Activated T-cell treated with anti-CD3 and anti-CD28 coated beads, Interleukin-2, amount 50 U/mL, for 4 hours (primary cell): Measurements from ENCODE around the gene CAMK2N1. TPM values are rescaled to one million over a fixed set of nuclear protein-coding genes. Genes with fewer than 3 reads are reported as not detected.

Experiments
- ATAC-seq, 2 donors: fragments of 200-7000 bp; cut with Tn5 transposase; one replicate each; pipeline ENCODE4 v1.10.0; 2021
- DNase-seq: peaks from one replicate; pipeline ENCODE4 v3.0.0-alpha.2; 2020
- H3K27me3 Mint-ChIP-seq: one replicate; pipeline ENCODE4 v1.8.0; 2021; ENCODE audit warnings: low read depth, mixed read lengths
- H3K36me3 Mint-ChIP-seq: one replicate; pipeline ENCODE4 v1.8.0; 2022; ENCODE audit warnings: mixed read lengths; ENCODE audit not compliant: insufficient read depth
- H3K4me1 Mint-ChIP-seq: one replicate; pipeline ENCODE4 v1.8.0; 2021; ENCODE audit warnings: low read depth, mixed read lengths
- H3K4me3 Mint-ChIP-seq: one replicate; pipeline ENCODE4 v1.8.0; 2021; ENCODE audit warnings: mild to moderate bottlenecking, moderate library complexity, mixed read lengths
- H3K9me3 Mint-ChIP-seq: one replicate; pipeline ENCODE4 v1.8.0; 2021; ENCODE audit warnings: mixed read lengths
- total RNA-seq, 3 donors: library from RNA; stranded (reverse); gene quantifications; one replicate each; pipeline ENCODE4 v1.2.1, GENCODE V29; 2021

Gene CAMK2N1
- total RNA-seq, 3 donors from 2014 or later = 1.3 to 1.6 (median 1.5) TPM

DNA sequence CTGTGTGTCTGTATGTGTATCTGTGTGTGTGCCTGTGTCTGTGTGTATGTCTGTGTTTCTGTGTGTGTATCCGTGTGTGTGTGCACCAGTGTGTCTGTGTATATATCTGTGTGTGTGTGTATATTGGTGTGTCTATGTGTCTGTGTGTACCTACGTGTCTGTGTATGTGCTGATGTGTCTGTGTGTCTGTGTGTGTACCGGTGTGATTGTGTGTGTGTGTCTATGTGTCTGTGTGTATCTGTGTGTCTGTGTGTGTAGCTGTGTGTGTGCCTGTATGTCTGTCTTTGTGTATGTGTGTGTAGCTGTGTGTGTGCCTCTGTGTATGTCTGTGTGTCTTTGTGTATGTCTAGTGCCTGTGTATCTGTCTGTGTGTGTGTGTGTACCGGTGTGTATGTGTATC lies 32.0 kb downstream of the CAMK2N1 start:
- H3K4me3 Mint-ChIP-seq = no peak overlapping the region
- H3K36me3 Mint-ChIP-seq = no peaks in the 10 kb centered on the region
- no peaks in the 10 kb centered on the region for H3K4me1 Mint-ChIP-seq
- peaks cover 20% of the 10 kb centered on the region for H3K27me3 Mint-ChIP-seq
- ATAC-seq (no peak), DNase-seq (no peak)
- H3K9me3 Mint-ChIP-seq = no peaks in the 10 kb centered on the region

DNA sequence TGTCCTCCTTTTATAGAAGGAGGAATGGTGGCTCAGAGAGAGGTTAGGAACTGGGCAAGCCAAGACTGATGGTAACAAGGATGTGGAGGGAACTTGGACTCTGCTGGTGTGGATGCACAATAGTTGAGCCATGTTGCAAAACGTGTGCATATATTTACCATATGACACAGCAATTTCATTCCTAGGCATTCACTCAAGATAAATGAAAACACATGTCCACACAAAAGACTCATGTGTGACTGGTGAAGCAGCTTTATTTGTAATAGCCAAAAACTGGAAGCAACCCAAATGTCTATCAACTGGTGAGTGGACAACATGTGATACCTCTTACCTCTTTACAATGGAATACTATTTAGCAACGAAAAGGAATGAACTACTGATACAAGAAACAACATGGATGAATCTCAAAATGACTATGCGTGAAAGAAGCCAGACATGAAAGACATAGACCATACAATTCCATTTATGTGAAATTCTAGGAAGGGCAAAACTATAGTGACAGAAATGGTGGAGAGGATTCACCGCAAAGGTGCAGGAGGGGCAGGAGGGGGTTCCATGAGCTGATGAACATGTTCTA lies 36.2 kb downstream of the CAMK2N1 start:
- ATAC-seq = no peak
- H3K27me3 Mint-ChIP-seq = peaks cover 24% of the 10 kb centered on the region
- no peaks in the 10 kb centered on the region for H3K36me3 Mint-ChIP-seq
- DNase-seq = no peak
- no peaks in the 10 kb centered on the region for H3K4me1 Mint-ChIP-seq
- H3K4me3 Mint-ChIP-seq = no peak overlapping the region
- H3K9me3 Mint-ChIP-seq = no peaks in the 10 kb centered on the region

DNA sequence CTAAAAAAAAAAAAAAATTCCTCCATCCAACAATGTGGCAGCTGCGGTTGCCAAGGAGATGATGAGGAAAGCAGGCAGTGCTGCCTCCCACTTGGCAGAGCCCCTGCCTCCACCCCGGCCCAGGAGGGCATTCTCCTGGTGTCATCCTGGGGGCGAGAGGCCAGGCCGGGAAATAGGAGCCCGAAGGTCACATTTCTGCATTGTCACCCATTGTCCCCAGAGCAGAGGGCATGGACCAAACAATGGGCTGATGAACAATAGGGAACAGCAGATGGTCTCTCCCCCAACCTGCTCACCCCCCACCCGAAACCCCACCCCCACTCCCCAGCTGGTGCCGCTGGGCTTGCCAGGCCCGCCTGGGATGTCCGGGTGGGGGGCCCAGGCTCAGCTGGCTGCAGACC lies 37.3 kb downstream of the CAMK2N1 start:
- Mint-ChIP-seq H3K27me3 (peaks cover 24% of the 10 kb centered on the region), H3K36me3 (no peaks in the 10 kb centered on the region), H3K4me3 (no peak overlapping the region), H3K4me1 (no peaks in the 10 kb centered on the region), H3K9me3 (no peaks in the 10 kb centered on the region)
- DNase-seq (no peak), ATAC-seq (no peak)

DNA sequence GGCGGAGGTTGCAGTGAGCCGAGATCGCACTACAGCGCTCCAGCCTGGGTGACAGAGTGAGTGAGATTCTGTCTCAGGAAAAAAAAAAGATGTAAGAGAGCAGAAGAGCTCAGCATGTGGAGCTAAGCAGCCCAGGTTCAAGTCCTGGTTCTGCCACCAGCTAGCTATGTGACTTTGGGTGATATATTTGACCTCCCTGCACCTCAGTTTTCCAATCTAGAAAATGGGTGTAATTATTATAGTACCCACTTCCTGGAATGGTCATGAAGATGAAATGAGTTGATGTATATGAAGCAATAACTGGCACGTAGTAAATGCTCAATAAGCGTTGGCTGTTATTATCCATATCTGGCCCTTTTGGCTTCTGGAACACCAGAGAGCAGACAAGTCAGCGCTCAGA lies 38.2 kb downstream of the CAMK2N1 start:
- no peaks in the 10 kb centered on the region for H3K9me3 Mint-ChIP-seq
- peaks cover 24% of the 10 kb centered on the region for H3K27me3 Mint-ChIP-seq
- no peak for DNase-seq
- no peak overlapping the region for H3K4me3 Mint-ChIP-seq
- H3K36me3 Mint-ChIP-seq = no peaks in the 10 kb centered on the region
- H3K4me1 Mint-ChIP-seq = no peaks in the 10 kb centered on the region
- ATAC-seq = no peak

DNA sequence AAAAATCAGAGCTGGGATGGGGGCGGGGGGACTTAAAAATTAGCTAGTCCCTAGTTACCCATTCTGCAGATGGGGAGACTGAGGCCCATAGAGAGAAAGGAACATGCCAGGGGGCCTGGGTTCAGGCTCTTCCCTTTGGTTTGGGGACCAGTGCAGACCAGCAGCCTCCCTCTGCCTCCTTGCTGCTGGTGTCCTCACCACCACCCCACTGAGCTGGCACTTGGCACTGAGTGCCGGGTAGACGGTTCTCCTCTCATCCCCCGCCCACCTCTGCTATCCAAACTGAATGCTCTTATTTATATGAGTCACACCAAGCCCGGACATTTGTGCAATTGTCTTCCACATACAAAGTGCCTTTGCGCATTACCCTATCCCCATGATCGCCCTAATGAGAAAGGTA lies 39.2 kb downstream of the CAMK2N1 start:
- DNase-seq (no peak), ATAC-seq (no peak)
- peaks cover 24% of the 10 kb centered on the region for H3K27me3 Mint-ChIP-seq
- no peak overlapping the region for H3K4me3 Mint-ChIP-seq
- no peaks in the 10 kb centered on the region for H3K9me3 Mint-ChIP-seq
- no peaks in the 10 kb centered on the region for H3K36me3 Mint-ChIP-seq
- H3K4me1 Mint-ChIP-seq = no peaks in the 10 kb centered on the region

DNA sequence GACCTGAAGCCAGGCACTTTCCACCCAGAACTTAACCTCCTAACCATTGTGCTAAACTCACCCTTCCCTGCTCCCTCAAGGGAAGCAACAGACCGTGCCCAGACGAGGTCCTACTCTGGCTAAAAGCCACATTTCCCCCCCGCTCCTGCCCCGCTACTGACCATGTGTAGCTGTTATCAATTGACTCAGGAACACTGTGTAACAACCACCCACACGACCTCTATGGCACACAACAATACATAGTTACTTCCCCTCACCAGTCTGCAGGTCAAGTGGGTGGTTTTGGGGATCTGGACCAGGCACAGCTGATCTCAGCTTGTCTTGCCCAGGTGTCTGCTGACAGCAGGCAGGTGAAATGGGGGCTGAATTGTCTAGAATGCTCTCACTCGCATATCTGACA lies 40.1 kb downstream of the CAMK2N1 start:
- H3K27me3 Mint-ChIP-seq = peaks cover 20% of the 10 kb centered on the region

DNA sequence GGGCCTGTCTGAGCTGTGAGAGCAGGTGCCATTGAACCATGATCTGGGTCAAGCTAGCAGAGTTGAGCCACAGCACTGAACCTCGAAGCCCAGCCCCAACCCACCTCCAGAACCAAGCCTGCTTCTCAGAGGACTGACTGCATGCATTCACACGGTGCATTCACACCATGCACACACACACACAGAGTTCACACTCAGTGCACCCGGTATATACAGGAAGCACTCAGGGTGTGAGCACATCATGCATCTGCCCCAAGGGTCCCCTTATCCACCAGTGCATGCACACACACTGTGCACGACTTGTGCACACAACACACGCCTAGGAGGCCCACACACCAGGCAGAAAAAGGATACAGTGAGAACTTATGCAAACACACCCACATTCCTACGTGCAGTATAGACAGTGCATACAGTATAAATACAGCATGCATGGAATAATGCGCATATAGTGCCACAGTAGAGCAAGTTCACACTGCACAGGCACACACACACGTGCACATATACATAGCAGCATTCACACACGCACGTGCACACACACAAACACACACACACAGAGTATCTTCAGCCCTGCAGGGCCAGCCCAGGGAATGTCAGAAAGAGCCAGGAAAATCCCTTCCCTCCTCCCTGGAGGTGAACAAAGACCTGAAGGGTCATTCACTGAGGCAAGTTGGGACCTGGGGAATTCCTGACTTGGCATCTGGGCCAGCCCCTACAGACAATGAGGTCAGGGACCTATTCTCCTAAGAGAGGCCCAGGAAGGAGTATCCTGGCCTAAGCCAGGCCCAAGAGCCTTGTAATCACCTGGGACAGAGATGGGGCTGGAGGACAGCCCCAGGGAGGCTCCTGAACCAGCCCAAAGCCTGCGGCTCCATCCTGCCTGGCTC lies 42.1 kb downstream of the CAMK2N1 start:
- Mint-ChIP-seq H3K4me3 (no peak overlapping the region), H3K4me1 (no peaks in the 10 kb centered on the region), H3K27me3 (peaks cover 9% of the 10 kb centered on the region), H3K36me3 (no peaks in the 10 kb centered on the region), H3K9me3 (no peaks in the 10 kb centered on the region)
- ATAC-seq = no peak
- no peak for DNase-seq

More for the DNA sequence above, 40.1 kb downstream of the CAMK2N1 start:
- H3K36me3 Mint-ChIP-seq = no peaks in the 10 kb centered on the region
- H3K4me1 Mint-ChIP-seq = no peaks in the 10 kb centered on the region
- no peak for DNase-seq
- ATAC-seq = no peak
- H3K4me3 Mint-ChIP-seq = no peak overlapping the region
- no peaks in the 10 kb centered on the region for H3K9me3 Mint-ChIP-seq

DNA sequence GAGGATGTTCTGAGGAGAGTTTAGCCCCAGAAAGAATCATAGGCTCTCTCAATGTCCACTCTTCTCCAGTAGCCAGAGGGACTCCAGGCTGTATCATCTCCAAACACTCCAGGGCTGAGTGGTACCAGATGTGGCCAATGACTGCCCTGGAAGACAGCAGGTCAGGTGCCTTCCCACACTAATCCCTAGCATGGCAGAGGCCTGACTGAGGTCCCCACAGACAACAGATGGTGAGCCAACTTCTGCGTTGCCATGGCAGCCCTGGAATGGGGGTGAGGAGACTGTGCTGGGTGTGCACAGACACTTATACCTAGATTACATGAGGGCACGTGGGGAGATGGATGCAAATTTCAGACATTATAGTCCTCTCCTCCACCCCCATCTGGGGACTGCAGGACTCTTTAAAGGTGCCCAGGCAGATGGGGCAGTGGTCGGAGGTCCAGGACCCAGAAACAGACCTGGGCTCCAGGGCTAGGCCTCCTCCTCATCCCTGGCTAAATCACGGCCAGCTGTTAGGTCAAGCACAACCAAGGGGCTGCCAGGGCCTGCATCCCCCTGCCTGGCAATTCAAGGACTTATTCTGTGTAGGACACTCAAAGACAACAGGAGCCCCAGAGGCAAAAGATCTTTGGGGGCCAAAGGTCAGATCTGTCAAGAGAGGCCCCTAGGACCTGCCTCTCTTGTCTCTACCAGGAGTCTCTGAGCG lies 42.9 kb downstream of the CAMK2N1 start:
- Mint-ChIP-seq H3K9me3 (no peaks in the 10 kb centered on the region), H3K4me1 (no peaks in the 10 kb centered on the region), H3K27me3 (peaks cover 6% of the 10 kb centered on the region), H3K4me3 (no peak overlapping the region), H3K36me3 (no peaks in the 10 kb centered on the region)
- no peak for ATAC-seq
- no peak for DNase-seq

DNA sequence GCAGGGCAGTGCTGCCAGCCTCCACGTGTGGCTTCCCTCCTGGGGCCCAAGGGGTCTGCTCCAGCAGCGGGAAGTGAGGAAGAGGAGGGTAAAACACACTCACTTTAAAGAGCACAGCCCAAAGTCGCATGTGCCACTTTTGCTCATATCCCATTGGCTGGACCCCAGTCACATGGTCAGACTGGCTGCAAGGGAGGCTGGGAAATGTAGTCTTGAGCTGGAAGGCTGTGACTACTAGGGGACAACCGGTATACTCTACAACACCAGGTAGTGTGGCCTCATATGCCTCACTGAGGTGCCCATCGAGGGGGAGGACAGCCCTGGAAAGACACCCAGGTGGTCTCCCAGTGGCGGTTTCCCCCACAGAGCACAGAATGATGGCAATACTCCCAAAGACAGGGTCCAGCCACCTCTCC lies 45.2 kb downstream of the CAMK2N1 start:
- DNase-seq = peak; percentile 12
- no peak overlapping the region for H3K4me3 Mint-ChIP-seq

DNA sequence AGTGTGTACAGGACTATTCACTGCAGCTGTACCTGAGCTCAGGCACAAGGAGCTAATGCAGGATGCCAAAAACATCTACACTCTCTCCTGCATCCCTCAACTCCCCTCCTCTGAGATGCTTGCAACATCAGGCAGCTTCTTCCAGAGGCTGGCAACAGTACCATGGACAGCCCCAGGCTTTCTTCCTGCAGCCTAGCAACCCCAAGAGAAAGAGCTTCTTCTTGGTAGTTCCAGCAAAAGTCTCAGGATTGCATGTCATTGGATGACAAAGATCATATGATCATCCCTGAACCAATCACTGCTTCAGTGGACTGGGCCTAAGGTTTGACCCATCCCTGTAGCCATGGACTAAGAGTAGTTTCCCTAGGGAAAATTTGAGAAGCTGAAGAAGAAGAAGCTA lies 46.7 kb downstream of the CAMK2N1 start:
- Mint-ChIP-seq H3K9me3 (no peaks in the 10 kb centered on the region), H3K36me3 (no peaks in the 10 kb centered on the region)

More for the DNA sequence above, 45.2 kb downstream of the CAMK2N1 start:
- Mint-ChIP-seq H3K4me1 (no peaks in the 10 kb centered on the region), H3K27me3 (peaks cover 2% of the 10 kb centered on the region), H3K9me3 (no peaks in the 10 kb centered on the region), H3K36me3 (no peaks in the 10 kb centered on the region)
- ATAC-seq = peak; percentile 82 to 92

DNA sequence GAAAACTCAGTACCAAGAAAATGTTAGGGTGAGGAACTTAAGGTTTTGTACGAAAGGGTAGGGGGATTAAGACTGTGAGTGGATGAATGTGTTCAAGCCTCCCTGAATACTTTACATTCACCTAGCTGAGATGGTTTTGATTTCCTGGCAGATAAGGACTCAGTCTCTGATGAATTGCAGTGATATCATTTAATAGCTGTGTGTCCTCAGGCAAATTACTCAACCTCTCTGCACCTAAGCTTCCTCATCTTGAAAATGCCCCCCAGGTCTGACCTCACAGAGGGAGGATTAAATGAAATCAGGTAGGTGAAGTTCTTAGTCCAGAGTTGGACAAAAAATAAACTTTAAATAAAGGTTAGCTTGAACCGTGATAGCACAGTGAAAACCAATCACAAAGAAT lies 48.4 kb downstream of the CAMK2N1 start:
- Mint-ChIP-seq H3K36me3 (no peaks in the 10 kb centered on the region), H3K4me3 (no peak overlapping the region), H3K4me1 (no peaks in the 10 kb centered on the region), H3K27me3 (peaks cover 21% of the 10 kb centered on the region), H3K9me3 (no peaks in the 10 kb centered on the region)
- no peak for ATAC-seq
- DNase-seq = no peak

More for the DNA sequence above, 46.7 kb downstream of the CAMK2N1 start:
- Mint-ChIP-seq H3K4me1 (no peaks in the 10 kb centered on the region), H3K4me3 (no peak overlapping the region), H3K27me3 (peaks cover 13% of the 10 kb centered on the region)
- ATAC-seq = no peak
- DNase-seq = no peak

DNA sequence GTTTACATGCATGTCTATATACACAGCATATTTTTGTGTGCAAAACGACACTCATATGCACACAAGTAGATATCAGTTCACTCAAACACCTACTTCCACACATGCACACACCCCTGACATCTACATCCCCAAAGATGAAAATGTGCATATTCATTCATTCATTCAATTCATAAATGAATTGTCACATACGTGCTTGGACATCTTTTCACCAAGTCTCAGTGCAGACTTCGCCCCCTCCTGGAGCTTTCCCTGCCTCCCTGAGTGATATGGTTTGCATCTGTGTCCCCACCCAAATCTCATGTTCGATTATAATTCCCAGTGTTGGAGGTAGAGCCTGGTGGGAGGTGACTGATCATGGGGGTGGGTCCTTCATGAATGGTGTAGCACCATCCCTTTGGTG lies 53.1 kb downstream of the CAMK2N1 start:
- H3K9me3 Mint-ChIP-seq = no peaks in the 10 kb centered on the region
- peaks cover 45% of the 10 kb centered on the region for H3K27me3 Mint-ChIP-seq
- no peak overlapping the region for H3K4me3 Mint-ChIP-seq
- ATAC-seq = no peak
- no peak for DNase-seq
- H3K4me1 Mint-ChIP-seq = no peaks in the 10 kb centered on the region
- H3K36me3 Mint-ChIP-seq = no peaks in the 10 kb centered on the region
